GM19025 (cell line): Measurements from ENCODE around the gene PLEKHJ1.

Experiments used
- ATAC-seq: cut with Tn5 transposase; IDR thresholded peaks from one replicate; pipeline ENCODE4 v1.9.1; 2021; ENCODE audit warnings: mild to moderate bottlenecking, low read depth, moderate library complexity; ENCODE audit not compliant: unreplicated experiment

PLEKHJ1 gene

GRCh38 chr19:2226051-2226839 is 9.9 kb downstream of the PLEKHJ1 start:
- ATAC-seq: no peak

- no peak for ATAC-seq
Observed at GRCh38 chr19:2225415-2226050, 10.6 kb downstream of the PLEKHJ1 start.

- ATAC-seq: no peak
Observed at GRCh38 chr19:2224754-2225349, 11.3 kb downstream of the PLEKHJ1 start.

GRCh38 chr19:2223959-2224358 is 12.2 kb downstream of the PLEKHJ1 start:
- ATAC-seq: no peak

- no peak for ATAC-seq
Observed at GRCh38 chr19:2223391-2223790, 12.7 kb downstream of the PLEKHJ1 start.

GRCh38 chr19:2221918-2222317 is 14.2 kb downstream of the PLEKHJ1 start:
- no peak for ATAC-seq

GRCh38 chr19:2221250-2221831 is 14.8 kb downstream of the PLEKHJ1 start:
- ATAC-seq: no peak

GRCh38 chr19:2219726-2220125 is 16.4 kb downstream of the PLEKHJ1 start:
- ATAC-seq: no peak

- no peak for ATAC-seq
Observed at GRCh38 chr19:2217591-2217990, 18.5 kb downstream of the PLEKHJ1 start.

GRCh38 chr19:2216361-2217225 is 19.5 kb downstream of the PLEKHJ1 start:
- ATAC-seq: no peak

GRCh38 chr19:2215281-2215751 is 20.8 kb downstream of the PLEKHJ1 start:
- ATAC-seq: no peak

- ATAC-seq: no peak
Observed at GRCh38 chr19:2214251-2214650, 21.9 kb downstream of the PLEKHJ1 start.

- no peak for ATAC-seq
Observed at GRCh38 chr19:2213799-2214198, 22.3 kb downstream of the PLEKHJ1 start.

- no peak for ATAC-seq
Observed at GRCh38 chr19:2212861-2213711, 23.0 kb downstream of the PLEKHJ1 start.

- no peak for ATAC-seq
Observed at GRCh38 chr19:2210987-2211740, 25.0 kb downstream of the PLEKHJ1 start.

GRCh38 chr19:2210206-2210605 is 25.9 kb downstream of the PLEKHJ1 start:
- no peak for ATAC-seq

GRCh38 chr19:2209408-2209807 is 26.7 kb downstream of the PLEKHJ1 start:
- ATAC-seq: no peak

GRCh38 chr19:2208975-2209374 is 27.2 kb downstream of the PLEKHJ1 start:
- no peak for ATAC-seq
